ENCODE results near the gene OXCT2.
"Not testable (repeated sequence)": the region's sequence is repeated elsewhere in the genome, so short reads cannot be mapped to it uniquely, and the experiment has no call there.

The OXCT2 gene

DNA sequence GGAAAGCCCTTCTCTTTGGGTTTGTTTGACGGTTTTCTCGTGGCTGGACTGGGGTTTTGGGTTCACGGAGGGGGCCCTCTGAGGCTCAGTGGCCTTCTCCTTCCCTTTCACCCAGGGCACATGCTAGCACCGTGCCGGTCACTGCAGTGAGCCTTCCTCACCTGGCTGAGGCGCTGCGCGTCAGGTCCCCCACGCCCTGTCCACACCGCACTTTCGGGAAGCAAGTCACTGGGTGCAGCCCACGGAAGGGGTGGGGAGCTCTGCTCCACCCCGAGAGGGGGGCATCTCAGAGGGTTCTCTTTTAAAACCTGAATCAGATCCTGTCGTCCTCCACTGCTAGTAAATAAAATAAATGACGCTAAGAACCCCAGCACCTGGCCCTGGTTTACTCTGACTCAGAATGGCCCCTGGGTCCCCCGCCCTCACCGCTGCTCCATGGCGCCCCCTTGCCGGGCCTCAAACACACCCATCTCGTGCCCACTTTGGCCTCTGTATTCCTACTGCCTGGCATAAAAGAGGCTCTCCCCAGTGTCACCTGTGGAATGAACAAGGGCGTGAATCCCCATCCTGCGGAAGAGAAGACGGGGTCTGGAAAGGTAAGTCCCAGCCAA lies 2.3 kb upstream of the OXCT2 start:
- not testable (repeated sequence) for H3K36me3 ChIP-seq; H3K27ac ChIP-seq; H3K4me3 ChIP-seq (ENCODE audit: low read depth, low read length); H3K27me3 ChIP-seq (ENCODE audit: insufficient read depth, low read depth, severe bottlenecking); H3K9me3 ChIP-seq (ENCODE audit: severe bottlenecking); DNase-seq

DNA sequence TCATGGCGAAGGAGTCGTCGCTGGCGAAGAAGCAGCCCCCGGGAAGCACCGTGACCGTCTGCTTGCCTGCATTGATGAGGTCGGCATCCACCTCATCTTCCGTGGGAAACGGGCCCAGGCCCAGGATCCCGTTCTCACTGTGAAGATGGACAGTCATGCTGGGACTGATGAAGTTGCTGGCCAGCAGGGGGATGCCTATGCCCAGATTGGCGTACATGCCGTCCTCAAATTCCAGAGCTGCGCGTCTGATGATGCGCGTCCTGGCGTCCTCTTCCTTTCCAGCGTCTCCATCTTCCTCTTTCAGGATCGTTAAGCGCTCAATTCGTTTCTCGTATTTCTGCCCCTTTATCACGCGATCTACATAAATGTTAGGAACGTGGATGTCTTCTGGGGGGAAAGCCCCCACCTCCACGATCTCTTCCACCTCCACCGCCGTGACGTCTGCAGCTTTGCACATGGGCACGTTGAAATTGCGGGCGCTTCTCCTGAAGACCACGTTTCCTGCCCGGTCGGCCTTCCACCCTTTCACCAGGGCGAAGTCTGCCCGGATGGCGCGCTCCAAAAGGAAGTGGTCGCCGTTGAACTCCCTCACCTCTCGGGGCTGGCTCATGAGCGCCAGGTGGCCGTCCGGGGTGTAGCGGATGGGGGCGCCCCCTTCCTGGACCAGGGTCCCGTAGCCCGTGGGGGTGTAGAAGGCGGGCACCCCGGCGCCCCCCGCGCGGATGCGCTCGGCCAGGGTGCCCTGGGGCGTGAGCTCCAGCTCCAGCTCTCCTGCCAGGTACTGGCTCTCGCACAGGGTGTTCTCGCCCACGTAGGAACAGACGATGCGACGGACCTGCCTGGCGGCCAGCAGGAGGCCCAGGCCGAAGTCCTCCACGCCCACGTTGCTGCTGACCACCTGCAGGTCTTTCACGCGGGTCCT lies 787 bp downstream of the OXCT2 start:
- DNase-seq; H3K27ac ChIP-seq; H3K27me3 ChIP-seq (ENCODE audit: insufficient read depth, low read depth, severe bottlenecking); H3K36me3 ChIP-seq; H3K9me3 ChIP-seq (ENCODE audit: severe bottlenecking): not testable (repeated sequence)
- H3K4me3 ChIP-seq (ENCODE audit: low read depth, low read length) = peak overlapping the region; percentile 38

DNA sequence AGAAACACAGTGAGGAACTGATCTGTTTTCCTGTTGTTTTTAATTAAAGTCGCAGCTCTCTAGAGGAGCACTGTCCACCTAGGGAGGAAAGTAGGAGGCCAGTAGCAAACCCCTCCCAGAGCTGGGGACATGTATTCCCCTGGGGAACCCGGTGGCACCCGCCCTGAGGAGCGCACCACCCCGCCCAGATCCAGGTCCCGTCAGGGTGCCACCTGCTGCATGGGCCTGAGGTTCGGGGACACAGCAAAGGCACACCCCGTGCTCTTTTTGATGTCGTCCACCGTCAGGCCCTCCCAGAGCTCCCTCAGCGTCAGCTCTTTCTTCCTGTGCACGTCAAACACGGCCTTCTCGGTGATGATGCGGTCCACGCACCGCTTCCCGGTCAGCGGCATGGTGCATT lies 1.6 kb downstream of the OXCT2 start:
- H3K9me3 ChIP-seq (ENCODE audit: severe bottlenecking); H3K27me3 ChIP-seq (ENCODE audit: insufficient read depth, low read depth, severe bottlenecking); H3K27ac ChIP-seq; DNase-seq; H3K36me3 ChIP-seq; H3K4me3 ChIP-seq (ENCODE audit: low read depth, low read length): not testable (repeated sequence)

GRCh38 chr1:39766466-39766865 lies 4.7 kb downstream of the OXCT2 start:
- not testable (repeated sequence) for H3K36me3 ChIP-seq; DNase-seq; H3K4me3 ChIP-seq (ENCODE audit: low read depth, low read length); H3K27ac ChIP-seq; H3K9me3 ChIP-seq (ENCODE audit: severe bottlenecking); H3K27me3 ChIP-seq (ENCODE audit: insufficient read depth, low read depth, severe bottlenecking)

GRCh38 chr1:39764512-39764911 lies 6.6 kb downstream of the OXCT2 start:
- H3K4me3 ChIP-seq (ENCODE audit: low read depth, low read length); H3K27me3 ChIP-seq (ENCODE audit: insufficient read depth, low read depth, severe bottlenecking); H3K9me3 ChIP-seq (ENCODE audit: severe bottlenecking); DNase-seq; H3K27ac ChIP-seq; H3K36me3 ChIP-seq: not testable (repeated sequence)

GRCh38 chr1:39763619-39764374 lies 7.4 kb downstream of the OXCT2 start:
- DNase-seq; H3K4me3 ChIP-seq (ENCODE audit: low read depth, low read length); H3K9me3 ChIP-seq (ENCODE audit: severe bottlenecking); H3K36me3 ChIP-seq; H3K27me3 ChIP-seq (ENCODE audit: insufficient read depth, low read depth, severe bottlenecking); H3K27ac ChIP-seq: not testable (repeated sequence)

DNA sequence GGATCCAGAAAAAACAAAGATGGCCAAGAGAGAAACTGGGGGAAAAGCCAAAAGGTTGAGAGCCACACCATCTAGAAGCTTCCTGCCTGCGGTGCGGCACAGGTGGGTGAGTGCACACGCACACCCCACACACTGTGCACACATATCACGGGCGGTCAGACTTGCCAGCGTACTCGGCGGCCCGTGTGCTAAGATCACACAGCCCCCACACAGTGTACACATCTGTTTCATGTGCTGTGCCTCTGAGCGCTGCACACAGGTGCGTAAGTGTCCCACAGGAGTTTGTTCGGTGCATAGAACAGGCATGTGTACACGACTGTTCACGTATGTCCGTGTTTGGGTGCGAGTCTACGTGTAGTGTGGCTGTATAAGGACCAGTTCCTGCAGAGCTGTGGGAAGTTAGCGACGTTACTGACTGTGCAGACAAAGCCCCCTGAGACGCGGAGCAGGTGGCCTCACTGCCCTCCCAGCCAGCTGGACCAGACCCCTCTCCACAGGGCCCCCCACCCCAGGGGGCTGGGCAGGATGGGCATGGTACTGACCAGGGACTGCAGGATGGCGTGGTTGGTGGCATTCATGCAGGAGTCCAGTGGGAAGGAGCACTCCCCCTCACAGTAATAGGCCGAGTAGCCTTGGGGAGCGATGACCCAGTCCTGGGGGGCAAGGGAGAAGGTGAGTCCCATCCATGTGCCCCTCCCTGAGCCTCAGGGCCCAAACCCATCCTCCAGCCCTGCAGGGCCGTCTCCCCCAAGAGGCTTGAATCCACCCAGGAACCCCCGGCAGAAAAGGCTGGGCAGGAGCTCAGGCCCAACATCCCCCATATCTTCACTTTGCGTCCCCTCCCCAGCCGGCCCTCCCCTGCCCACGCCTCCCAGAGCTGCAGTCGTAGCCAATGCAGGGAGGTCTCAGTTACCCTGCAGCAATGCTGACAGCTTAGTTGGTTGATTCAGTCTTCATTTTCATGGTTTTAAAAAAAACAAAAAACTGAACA lies 8.3 kb downstream of the OXCT2 start:
- H3K9me3 ChIP-seq (ENCODE audit: severe bottlenecking) = no peaks in the 10 kb centered on the region
- peaks cover 9% of the 10 kb centered on the region for H3K36me3 ChIP-seq
- H3K27me3 ChIP-seq (ENCODE audit: insufficient read depth, low read depth, severe bottlenecking) = no peaks in the 10 kb centered on the region
- no peak for DNase-seq
- H3K27ac ChIP-seq = no peak overlapping the region
- no peak overlapping the region for H3K4me3 ChIP-seq (ENCODE audit: low read depth, low read length)
- TF ChIP-seq, protein P1, sequence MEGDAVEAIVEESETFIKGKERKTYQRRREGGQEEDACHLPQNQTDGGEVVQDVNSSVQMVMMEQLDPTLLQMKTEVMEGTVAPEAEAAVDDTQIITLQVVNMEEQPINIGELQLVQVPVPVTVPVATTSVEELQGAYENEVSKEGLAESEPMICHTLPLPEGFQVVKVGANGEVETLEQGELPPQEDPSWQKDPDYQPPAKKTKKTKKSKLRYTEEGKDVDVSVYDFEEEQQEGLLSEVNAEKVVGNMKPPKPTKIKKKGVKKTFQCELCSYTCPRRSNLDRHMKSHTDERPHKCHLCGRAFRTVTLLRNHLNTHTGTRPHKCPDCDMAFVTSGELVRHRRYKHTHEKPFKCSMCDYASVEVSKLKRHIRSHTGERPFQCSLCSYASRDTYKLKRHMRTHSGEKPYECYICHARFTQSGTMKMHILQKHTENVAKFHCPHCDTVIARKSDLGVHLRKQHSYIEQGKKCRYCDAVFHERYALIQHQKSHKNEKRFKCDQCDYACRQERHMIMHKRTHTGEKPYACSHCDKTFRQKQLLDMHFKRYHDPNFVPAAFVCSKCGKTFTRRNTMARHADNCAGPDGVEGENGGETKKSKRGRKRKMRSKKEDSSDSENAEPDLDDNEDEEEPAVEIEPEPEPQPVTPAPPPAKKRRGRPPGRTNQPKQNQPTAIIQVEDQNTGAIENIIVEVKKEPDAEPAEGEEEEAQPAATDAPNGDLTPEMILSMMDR (IDR thresholded peaks at IDR 0.05; ENCODE audit: low read depth, low read length) = no peak

GRCh38 chr1:39761557-39762260 lies 9.4 kb downstream of the OXCT2 start:
- TF ChIP-seq, protein P1 (IDR thresholded peaks at IDR 0.05; ENCODE audit: low read depth, low read length) = no peak
- Histone ChIP-seq H3K27me3 (ENCODE audit: insufficient read depth, low read depth, severe bottlenecking) (no peaks in the 10 kb centered on the region), H3K27ac (no peak overlapping the region), H3K4me3 (ENCODE audit: low read depth, low read length) (no peak overlapping the region), H3K36me3 (peaks cover 18% of the 10 kb centered on the region), H3K9me3 (ENCODE audit: severe bottlenecking) (no peaks in the 10 kb centered on the region)
- no peak for DNase-seq
